HG03469 (cell line): ENCODE results near the gene FAM171A2.

Source experiments
- ATAC-seq: cut with Tn5 transposase; IDR thresholded peaks from one replicate; pipeline ENCODE4 v1.9.1; 2021; ENCODE audit warnings: mild to moderate bottlenecking, moderate library complexity, moderate number of reproducible peaks; ENCODE audit not compliant: unreplicated experiment

The FAM171A2 gene

DNA sequence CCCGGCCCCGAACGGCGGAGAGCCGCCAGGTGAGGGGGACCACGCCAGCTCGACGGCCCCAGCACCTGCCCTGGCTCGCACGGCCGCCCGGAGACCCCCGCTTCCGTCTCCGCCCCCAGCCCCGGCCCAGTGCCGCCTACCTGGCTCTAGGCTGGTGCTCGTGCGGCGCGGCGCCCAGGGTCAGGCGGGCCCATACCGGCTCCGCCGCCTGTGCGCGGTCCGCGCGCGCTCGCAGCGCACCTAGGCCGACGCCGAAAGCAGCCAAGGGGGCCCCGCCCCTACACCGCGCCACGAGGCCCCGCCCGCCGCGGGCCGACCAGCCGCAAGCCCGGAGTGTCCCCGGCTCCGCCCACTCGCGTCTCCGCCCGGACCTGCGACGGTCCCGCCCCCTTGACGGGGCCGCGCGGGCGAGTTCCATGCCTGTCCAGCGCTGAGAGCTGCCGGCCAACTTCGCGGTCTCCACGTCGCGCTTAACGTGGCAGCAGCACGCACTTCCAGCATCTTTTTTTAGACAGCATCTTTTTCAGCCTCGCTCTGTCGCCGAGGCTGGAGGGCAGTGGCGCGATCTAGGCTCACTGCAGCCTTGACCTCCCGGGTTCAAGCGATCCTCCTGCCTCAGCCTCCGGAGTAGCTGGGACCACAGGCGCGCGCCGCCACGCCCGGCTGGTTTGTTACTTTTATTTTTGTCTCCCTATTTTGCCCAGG, 38.9 kb downstream of the FAM171A2 start, which contains the start of gene SLC25A39:
SLC25A39 (minus strand) TSS at position 253 of the 705 bp plus-strand sequence. CDS start 1,261 bp downstream, outside the sequence.
- peak; percentile 60 for ATAC-seq

- peak; percentile 2 for ATAC-seq
These were observed 39.5 kb downstream of the FAM171A2 start for GRCh38 chr17:44324092-44324570.

DNA sequence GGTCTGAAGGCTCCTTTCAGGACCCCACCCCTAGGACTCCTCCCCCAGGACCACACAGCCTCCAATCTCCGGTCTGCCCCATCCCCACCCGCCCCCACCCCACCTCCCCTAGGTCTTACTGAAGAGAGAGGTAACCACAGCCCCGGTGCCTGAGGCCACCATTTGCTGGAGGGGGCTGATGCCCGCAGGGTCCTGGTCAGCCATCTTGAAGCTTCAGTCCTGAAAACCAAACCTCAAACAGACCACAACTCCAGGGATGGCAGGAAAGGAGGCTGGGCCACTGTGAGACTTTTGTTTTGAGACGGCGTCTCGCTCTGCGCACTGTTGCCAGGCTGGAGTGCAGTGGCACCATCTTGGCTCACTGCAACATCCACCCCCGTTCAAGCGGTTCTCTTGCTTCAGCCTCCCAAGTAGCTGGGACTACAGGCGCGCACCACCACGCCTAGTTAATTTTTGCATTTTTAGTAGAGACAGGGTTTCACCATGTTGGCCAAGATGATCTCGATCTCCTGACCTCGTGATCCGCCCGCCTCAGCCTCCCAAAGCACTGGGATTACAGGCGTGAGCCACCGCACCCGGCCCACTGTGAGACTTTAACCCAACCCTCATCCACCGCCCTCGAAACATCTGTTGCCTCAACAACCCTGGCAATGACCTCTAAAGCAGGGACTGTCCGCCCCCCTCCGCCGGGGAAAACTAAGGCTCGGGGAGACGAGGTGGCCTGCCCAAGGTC, 40.1 kb downstream of the FAM171A2 start:
- ATAC-seq, result no peak

DNA sequence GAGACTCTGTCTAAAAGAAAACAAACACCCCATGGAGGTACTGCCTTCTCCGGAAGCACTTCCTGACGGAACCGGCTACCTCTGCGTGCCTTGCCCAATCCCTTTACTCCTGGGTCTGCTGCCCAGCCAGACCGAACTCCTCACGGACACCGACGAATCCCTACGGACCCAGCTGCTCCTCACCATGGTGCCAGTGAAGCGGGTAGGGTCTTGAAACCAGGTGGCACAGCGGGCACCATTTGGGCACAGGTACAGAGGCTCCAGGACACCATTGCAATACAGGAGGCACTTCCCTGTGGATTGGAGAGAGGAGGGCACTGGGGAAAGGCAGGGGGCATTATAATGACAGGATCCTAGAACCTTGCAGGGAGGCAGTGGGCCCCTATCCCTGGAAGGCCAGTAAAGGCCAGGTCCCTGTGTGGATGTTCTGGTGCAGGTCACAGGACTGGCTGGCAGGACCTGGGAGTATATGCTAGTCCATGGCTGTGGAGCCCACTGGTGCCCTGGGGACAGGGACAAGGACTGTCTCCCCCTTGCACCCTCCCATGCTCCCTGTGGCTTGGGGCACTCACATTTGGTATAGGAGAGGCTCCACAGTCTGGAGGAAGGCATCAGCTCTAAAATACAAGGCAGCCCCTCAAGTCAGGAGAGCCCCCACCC, 41.3 kb downstream of the FAM171A2 start:
- ATAC-seq, result no peak

GRCh38 chr17:44321246-44322120, 42.2 kb downstream of the FAM171A2 start:
- ATAC-seq, result no peak

DNA sequence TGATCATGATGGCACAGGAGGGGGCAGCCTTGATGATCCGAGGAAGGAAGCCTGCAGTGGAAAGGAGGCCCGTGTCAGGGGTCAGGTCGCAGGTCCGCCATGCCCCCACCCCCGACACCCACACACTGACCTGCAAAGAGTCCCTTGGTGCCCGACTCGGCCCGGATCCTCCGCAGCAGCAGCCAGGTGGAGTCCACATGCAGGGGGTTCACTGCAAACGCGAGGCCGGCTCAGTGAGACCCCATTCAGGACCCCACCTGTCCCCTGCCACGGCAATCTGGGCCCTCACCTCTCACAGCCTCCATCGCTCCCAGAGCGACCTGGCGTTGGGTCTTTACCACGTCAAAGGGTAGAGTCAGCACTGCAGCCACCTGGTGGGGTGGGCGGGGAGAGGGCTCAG, 43.6 kb downstream of the FAM171A2 start:
- no peak for ATAC-seq

DNA sequence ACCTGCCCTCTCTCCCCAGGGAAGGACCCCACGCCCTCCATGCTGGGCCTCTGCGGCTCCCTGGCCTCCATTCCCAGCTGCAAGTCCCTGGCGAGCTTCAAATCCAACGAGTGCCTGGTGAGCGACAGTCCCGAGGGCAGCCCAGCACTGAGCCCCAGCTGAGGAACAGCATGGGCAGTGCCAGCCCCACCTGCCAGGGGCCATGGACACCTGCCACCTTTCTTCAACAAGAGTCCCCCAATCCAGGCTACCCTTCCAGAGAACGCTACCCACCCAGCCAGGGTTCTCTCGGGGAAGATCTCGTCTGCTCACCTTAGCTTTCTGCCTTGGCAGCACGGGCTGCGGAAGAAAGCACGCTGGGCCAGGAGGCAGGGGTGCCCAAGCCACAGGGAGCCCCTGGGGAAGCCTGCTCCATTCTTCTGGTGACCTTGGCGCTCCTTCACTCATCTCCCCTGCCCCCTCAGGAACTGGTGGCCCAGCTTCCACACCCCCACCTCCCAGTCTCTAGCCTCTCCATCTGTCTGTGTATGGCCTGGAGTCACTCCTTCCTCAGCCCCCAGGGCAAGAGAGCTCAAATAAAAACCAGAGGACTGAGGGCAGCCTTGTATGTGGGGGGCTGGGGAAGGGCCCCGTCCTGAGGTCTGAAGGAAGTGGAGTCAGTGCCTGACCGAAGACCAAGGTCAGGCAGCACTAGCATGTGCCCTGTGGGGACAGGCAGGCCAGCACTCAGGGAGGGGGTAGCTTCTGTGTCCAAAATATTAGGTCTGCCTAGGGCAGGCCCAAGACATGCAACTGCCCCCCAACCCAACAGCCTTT, 45.4 kb downstream of the FAM171A2 start:
- no peak for ATAC-seq

DNA sequence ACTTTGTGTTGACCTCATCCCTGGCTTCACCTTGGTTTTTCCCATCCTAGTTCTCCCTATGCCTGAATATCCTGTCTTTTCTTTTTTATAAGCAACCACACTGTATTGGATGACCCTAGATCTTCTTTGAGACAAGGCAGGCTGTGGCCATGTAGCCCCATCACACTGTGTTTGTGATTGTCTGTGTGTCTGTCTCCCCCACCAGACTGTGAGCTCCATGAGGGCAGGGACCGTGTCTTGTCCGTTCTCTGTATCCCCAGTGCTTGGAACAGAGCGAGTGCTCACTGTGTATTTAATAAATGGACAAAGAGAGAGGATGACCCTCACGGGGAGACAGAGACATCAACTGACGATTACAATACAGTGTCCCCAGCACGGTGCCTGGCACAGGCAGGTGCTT, 46.1 kb downstream of the FAM171A2 start:
- no peak for ATAC-seq

DNA sequence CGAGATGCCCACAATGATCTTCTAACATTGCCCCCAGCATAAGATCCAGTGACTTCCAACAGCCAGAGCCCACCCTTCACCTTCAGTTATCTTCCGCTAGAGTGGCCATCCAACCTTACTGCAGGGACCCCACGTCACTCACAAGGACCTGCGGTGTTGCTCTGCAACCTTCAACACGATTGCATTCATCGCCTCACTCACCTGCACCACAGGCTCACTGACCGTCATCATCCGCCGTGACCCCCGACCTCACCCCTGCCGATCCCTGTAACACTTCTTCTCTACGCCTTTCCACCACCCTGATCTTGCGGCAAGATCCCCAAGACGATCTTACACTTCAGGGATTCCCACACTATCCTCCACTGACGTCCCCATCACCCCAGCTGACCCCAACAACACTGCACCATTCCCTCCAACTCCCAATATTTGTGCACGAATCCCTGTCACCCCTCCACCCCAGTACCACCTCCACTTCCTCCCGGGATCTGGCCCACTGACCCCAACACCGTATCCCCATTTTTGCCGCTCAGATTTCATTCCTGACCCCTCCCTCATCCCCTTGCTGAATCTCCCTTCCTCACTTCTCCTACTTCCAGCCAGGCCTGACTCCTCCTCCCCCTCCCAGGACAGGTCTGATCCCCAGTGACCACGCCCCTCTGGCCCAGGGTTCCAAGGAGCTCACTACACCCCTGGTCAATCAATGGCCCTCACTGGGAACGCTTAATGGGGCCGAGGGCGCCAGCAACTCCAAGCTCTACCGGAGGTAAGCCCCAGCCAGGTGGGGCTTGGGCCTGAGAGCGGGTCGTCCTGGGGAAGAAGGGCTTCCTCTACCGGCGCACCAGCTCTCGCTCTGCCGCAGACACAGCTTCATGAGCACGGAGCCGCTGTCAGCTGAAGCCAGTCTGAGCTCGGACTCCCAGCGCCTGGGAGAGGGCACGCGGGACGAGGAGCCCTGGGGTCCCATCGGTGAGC, 47.6 kb downstream of the FAM171A2 start:
- no peak for ATAC-seq

DNA sequence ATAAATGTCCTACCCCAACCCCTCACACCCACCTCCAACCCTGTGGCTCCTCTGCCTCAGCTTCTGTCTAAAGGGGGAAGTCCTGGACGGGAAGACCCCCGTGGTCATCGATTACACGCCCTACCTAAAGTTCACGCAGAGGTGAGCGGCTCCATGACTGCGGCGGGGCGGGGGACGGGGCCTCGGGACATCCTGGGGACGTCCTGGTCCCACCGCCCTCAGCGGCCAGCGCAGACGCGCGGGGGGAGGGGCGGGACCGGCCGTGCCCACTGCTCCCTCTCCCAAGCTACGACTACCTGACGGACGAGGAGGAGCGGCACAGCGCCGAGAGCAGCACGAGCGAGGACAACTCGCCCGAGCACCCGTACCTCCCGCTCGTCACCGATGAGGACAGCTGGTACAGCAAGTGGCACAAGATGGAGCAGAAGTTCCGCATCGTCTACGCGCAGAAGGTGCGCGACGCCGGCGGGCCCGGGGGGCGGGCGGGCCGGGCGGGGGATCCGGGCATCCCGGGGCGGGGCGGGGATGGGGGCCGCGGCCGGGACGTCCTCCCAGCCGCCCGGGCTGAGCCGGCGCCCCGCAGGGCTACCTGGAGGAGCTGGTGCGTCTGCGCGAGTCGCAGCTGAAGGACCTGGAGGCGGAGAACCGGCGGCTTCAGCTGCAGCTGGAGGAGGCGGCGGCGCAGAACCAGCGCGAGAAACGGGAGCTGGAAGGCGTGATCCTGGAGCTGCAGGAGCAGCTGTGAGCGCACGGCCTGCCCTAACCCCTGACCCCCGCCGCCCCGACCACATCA, 48.6 kb downstream of the FAM171A2 start:
- no peak for ATAC-seq

DNA sequence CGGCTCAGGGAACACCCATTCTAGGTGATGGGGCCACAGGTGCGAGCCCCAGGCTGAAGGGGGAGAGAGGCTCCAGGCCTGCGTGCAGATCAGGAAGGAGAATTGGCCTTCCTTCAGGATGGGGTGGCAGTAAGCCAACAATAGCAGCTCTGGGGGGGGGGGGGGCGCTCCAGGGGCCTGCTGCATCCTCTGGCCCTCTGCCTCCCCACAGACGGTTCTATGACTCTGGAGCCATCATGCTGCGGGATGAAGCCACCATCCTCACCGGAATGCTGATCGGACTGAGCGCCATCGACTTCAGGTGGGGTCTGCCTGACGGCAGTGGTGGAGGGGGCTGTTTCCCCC, 49.2 kb downstream of the FAM171A2 start:
- ATAC-seq, result no peak

GRCh38 chr17:44314031-44314430, 49.6 kb downstream of the FAM171A2 start:
- ATAC-seq, result no peak

- ATAC-seq, result no peak
These were observed 51.1 kb downstream of the FAM171A2 start for GRCh38 chr17:44312396-44313104.

- ATAC-seq, result no peak
These were observed 52.0 kb downstream of the FAM171A2 start for GRCh38 chr17:44311562-44312181.

GRCh38 chr17:44310609-44311376, 52.9 kb downstream of the FAM171A2 start:
- ATAC-seq, result no peak

- ATAC-seq, result no peak
These were observed 53.5 kb downstream of the FAM171A2 start for GRCh38 chr17:44310188-44310587.
